Measurements from ENCODE around the gene TMED3.

DNA sequence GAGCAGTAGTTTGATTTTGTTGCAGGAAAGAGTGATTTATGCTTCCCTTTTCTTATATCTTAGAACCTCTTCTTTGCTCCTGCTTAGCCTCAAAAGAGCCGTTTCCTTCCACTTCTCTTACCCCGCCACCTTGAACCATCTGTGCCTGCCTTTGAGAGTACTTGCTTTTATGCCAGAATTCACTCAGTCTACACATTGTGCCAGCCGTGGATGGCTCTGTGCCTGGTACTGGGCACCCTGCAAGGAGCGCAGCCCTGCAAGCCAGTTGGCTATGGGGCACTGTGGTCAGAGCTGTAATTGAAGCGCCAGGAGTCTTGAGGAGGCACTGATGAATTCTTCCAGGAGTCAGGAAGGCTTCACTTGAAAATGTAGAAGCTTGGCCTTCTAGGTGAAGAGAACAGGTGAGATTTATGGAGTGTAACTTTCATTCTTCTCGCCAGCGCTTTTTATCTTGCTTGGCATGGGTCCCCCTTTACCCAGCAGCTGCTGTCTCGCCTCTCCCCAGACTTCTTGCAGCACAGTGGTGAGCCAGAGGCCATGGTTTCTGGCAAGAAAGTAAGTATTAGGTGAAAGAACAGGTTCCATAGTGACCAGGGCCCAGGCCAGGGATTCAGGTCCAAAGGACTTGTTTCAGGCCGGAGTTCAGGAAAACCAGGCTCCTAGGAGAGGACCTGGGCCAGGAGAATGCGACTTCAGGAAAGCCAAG, 4.9 kb downstream of the TMED3 start:
- TF ChIP-seq, protein P1, sequence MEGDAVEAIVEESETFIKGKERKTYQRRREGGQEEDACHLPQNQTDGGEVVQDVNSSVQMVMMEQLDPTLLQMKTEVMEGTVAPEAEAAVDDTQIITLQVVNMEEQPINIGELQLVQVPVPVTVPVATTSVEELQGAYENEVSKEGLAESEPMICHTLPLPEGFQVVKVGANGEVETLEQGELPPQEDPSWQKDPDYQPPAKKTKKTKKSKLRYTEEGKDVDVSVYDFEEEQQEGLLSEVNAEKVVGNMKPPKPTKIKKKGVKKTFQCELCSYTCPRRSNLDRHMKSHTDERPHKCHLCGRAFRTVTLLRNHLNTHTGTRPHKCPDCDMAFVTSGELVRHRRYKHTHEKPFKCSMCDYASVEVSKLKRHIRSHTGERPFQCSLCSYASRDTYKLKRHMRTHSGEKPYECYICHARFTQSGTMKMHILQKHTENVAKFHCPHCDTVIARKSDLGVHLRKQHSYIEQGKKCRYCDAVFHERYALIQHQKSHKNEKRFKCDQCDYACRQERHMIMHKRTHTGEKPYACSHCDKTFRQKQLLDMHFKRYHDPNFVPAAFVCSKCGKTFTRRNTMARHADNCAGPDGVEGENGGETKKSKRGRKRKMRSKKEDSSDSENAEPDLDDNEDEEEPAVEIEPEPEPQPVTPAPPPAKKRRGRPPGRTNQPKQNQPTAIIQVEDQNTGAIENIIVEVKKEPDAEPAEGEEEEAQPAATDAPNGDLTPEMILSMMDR (IDR thresholded peaks at IDR 0.05): no peak
- TF ChIP-seq POLR2A (IDR thresholded peaks at IDR 0.05): no peak

Data from thyroid gland (tissue), 4 donors.